GM18873 (cell line): ENCODE data around the gene ANKEF1.

Source experiments
- ATAC-seq: cut with Tn5 transposase; IDR thresholded peaks from one replicate; pipeline ENCODE4 v1.9.1; 2021; ENCODE audit warnings: mild to moderate bottlenecking, moderate library complexity, moderate number of reproducible peaks; ENCODE audit not compliant: unreplicated experiment, low FRiP score

Gene ANKEF1

GRCh38 chr20:10034717-10035571 is at the start of gene ANKEF1:
ANKEF1 (plus strand) TSS chr20:10034987; CDS start chr20:10038302, 3,315 bp downstream.
- peak; percentile 86 for ATAC-seq

DNA sequence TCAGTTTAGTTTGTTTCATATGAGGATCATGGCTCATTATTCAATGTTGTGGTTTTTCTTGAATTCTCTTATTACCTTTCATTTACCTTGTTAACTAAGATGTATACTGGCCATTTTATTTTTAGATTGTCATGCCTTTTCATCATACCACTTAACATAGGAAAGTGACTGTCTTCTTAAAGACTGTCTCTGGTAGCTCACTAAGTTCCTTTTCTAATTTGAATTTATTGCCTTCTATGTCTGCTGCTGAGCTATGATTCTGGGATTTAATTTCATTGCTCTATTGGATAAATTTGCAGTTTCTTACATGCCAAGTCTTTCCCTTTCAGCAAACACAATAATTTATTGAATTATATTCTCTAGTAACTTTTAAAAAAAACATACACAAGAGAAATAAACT is 49.5 kb upstream of the ANKEF1 start:
- ATAC-seq: no peak

GRCh38 chr20:9985773-9986172 is 49.0 kb upstream of the ANKEF1 start:
- ATAC-seq: no peak

DNA sequence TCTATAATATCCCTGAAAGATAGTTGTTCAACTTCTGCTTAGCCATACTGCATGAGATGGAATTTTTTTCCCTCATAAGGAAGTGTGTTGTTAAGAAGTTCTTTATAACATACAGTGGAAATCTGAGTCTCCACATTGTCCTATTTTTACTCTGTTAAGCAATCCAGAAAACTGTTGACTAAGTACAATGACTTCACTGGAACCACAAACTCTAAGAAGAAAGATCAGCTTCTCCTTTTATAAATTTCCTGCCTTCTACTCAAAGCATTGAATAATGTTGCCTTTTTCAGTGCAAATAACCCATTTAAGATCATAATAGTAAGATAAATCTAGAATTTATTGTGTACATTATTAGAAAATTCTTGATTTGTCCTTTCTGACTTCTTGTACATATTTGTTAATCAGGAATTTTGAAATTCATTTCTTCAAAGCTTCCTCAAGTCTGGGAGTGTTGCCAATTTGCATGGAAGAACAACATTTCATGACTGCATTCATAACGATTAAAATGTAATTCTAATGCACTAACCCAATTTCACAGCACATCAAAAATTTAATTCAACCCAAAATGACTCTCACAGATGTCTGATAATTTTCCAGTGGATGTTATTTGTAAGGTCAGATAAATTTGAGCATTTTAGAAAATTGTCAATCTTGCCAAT is 45.6 kb upstream of the ANKEF1 start:
- ATAC-seq: no peak

DNA sequence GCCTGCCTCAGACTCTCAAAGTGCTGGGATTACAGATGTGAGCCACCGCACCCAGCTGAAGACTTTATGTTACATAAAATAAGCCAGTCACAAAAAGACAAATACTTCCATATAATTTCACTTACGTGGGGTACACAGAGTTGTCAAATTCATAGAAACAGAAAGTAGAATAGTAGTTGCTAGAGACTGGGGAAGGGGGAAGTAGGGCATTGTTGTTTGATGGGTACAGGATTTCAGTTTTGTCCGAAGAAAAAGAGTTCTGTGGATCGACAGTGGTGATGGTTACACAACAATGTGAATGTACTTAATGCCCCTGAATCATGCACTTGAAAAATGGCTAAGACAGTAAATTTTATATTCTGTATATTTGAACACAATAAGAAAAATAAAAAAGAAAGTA is 41.6 kb upstream of the ANKEF1 start:
- no peak for ATAC-seq

GRCh38 chr20:9994676-9995075 is 40.1 kb upstream of the ANKEF1 start:
- ATAC-seq: no peak

GRCh38 chr20:9995510-9996272 is 39.1 kb upstream of the ANKEF1 start:
- ATAC-seq: no peak

DNA sequence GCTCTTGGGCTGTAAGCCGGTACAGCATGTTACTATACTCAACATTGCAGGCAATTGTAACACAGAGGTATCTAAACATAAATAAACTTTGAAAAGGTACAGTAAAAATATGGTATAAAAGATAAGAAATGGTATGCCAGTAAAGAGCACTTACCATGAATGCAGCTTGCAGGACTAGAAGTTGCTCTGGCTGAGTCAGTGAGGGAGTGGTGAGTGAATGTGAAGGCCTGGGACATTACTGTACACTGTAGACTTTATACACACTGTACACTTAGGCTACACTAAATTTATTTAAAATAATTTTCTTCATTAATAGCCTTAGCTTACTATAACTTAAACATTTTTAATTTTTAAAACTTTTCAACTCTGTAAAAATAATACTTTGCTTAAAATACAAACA is 37.8 kb upstream of the ANKEF1 start:
- ATAC-seq: no peak

- no peak for ATAC-seq
Observed at GRCh38 chr20:9999645-10000044, 35.1 kb upstream of the ANKEF1 start.

DNA sequence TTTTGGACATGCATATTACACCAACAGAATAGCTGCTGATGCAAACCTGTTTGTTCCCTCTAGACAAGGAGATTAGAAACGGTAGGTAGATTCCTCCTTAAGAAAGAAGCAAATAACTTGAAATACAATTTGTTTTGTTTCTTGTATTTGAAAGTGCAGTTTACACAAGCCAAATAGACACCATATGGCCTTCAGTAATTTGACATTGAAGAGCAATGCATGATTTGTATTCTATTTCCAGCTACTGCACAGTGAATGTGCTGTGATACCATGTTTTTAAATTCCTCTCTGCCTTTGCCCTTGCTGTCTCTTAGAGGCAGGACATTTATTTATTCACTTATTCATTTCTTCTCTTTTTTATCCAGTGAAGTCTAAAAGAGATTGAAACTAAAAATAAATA is 31.9 kb upstream of the ANKEF1 start:
- ATAC-seq: no peak

DNA sequence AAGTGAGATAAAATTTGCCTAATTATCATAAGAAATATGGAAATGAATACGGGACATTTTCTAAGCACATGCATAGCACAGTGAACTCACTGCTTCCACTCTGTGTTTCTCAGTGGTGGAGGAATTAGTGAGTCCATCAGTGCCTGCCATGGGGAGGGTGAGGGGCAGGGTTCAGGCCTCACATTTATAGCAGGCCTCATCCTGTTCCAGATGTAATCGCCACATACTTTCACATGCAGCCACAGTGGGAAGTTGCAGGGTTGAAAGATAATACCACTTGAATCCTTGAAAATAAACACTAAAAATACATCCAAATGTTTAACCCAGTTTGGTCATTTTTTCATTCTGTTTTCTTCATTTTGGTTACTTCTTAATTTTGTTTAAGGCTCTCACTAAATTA is 29.9 kb upstream of the ANKEF1 start:
- no peak for ATAC-seq

GRCh38 chr20:10005885-10006284 is 28.9 kb upstream of the ANKEF1 start:
- ATAC-seq: no peak

GRCh38 chr20:10006447-10007090 is 28.2 kb upstream of the ANKEF1 start:
- no peak for ATAC-seq

- ATAC-seq: no peak
Observed at GRCh38 chr20:10007158-10007557, 27.6 kb upstream of the ANKEF1 start.

DNA sequence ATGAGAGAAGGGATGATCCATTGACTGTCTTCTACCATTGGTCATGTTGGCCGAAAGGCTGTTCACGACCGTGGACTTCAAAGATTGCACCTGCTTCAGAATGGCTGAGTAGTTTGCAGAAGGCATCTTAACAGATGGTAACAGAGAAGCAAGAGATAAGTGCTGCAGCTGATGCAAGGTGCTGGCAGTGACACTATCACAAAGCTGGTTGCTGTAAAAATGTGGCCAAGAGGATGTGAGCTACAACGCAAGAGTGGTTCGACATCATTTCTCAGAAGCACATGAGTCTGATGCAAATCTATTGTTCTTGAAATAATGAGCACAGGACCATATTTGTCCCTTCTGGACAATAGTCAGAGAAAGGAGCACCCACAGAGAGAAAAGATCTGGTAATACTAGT is 27.0 kb upstream of the ANKEF1 start:
- no peak for ATAC-seq

- no peak for ATAC-seq
Observed at GRCh38 chr20:10012464-10012863, 22.3 kb upstream of the ANKEF1 start.

- ATAC-seq: no peak
Observed at GRCh38 chr20:10014431-10014830, 20.4 kb upstream of the ANKEF1 start.

- ATAC-seq: no peak
Observed at GRCh38 chr20:10020937-10021336, 13.8 kb upstream of the ANKEF1 start.

GRCh38 chr20:10022625-10023024 is 12.2 kb upstream of the ANKEF1 start:
- ATAC-seq: no peak

DNA sequence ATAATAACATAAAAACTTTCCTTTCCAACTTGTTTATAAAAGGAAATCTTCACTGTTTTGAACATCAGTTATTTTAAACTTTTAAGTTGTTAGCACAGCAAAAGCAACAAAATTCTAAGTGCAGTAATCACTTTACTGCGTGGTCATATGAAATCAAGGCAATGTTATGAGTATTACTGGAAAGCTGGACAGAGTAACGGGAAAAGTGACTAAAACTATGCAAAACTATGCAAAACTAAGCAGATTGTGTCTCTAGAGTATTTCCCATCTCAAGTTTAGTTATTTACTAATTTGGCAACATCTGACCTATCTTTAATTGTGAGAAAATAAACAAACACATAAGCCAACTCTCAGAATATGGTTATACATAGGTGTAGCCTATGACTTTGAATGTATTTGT is 10.9 kb upstream of the ANKEF1 start:
- ATAC-seq: no peak
